Activated naive CD8-positive, alpha-beta T cell treated with anti-CD3 and anti-CD28 coated beads for 36 hours (primary cell): ENCODE results near the gene RASA1. TPM values are rescaled to one million over a fixed set of nuclear protein-coding genes. Genes with fewer than 3 reads are reported as not detected.

Source experiments
- DNase-seq: peaks from one replicate; pipeline ENCODE4 v3.0.0; 2021
- H3K27ac Mint-ChIP-seq: one replicate; pipeline ENCODE4 v1.8.0; 2022; ENCODE audit warnings: mild to moderate bottlenecking, moderate library complexity, mixed read lengths
- H3K27me3 Mint-ChIP-seq: one replicate; pipeline ENCODE4 v1.8.0; 2022; ENCODE audit warnings: mild to moderate bottlenecking, mixed read lengths
- H3K36me3 Mint-ChIP-seq: one replicate; pipeline ENCODE4 v1.8.0; 2021; ENCODE audit warnings: mild to moderate bottlenecking, mixed read lengths
- H3K4me1 Mint-ChIP-seq: one replicate; pipeline ENCODE4 v1.8.0; 2021; ENCODE audit warnings: mixed read lengths
- H3K4me3 Mint-ChIP-seq: one replicate; pipeline ENCODE4 v1.8.0; 2022; ENCODE audit warnings: mild to moderate bottlenecking, moderate library complexity, mixed read lengths
- H3K9me3 Mint-ChIP-seq: one replicate; pipeline ENCODE4 v1.8.0; 2022; ENCODE audit warnings: mixed read lengths
- total RNA-seq, 2 experiments: library from RNA; stranded (reverse); gene quantifications; one replicate each; pipeline ENCODE4 v1.2.3, GENCODE V29; 2021

RASA1 gene
- total RNA-seq, 2 experiments from 2014 or later = 19.2 to 21.7 TPM

DNA sequence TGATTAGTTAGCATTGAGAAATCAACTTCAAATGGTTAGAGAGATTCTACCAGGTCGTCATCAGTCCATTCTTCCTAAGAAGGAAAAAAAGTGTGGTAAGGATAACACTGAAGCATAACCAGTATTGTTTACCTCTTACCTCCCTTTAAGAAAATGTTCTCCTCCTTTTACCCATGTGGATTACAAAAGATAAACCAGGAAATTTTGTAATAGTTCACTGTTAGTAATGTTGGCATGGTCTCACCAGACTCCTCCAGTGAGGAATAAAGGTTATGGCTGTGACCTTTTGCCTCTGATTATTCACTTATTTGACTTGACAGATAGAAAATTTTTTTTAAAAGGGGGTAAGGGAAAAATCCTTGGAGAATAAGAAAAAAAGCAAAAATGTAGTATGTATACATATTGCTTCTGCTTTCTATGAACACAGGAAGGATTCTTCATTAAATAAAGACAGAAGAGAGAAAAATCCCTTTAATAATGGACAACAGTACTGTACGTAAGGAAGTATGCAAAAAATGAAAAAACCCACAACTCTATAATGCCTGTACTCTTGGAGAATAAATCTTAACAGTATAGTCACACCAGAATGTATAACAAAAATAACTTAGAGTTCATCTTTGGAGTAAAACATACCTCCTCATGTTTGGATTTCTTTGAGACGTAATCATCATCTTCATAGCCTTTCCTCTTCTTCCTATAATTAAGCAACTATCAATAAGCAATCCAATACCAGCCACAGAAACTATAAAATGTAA is 126.9 kb downstream of the RASA1 start:
- H3K9me3 Mint-ChIP-seq = no peaks in the 10 kb centered on the region
- peaks cover 44% of the 10 kb centered on the region for H3K36me3 Mint-ChIP-seq
- no peak overlapping the region for H3K4me3 Mint-ChIP-seq
- peaks cover 26% of the 10 kb centered on the region for H3K4me1 Mint-ChIP-seq
- H3K27me3 Mint-ChIP-seq = no peaks in the 10 kb centered on the region
- H3K27ac Mint-ChIP-seq = peak overlapping the region; percentile 8
- no peak for DNase-seq

- Mint-ChIP-seq H3K4me1 (peaks cover 25% of the 10 kb centered on the region), H3K27ac (no peak overlapping the region), H3K36me3 (peaks cover 38% of the 10 kb centered on the region), H3K4me3 (no peak overlapping the region), H3K27me3 (no peaks in the 10 kb centered on the region), H3K9me3 (no peaks in the 10 kb centered on the region)
- DNase-seq = no peak
Measured at GRCh38 chr5:87398981-87399614, 131.4 kb downstream of the RASA1 start.

DNA sequence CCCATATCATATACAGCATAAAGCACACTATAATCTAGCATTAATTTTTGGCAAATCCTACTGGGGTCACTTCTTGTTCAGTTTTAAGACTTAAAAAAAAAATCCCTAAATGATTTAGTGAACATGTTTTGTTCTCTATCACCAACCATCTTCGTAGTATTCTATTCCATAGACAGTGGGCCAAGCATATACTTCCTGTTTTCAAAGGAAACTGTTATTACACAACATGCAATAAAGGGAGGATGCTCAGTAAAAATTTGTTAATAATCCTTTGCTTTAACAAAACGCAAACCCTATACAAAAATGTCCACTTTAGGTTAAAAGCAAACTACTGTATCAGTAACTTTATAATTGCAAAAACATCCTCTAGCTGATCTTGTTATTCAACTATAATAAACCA is 132.0 kb downstream of the RASA1 start:
- no peak overlapping the region for H3K4me3 Mint-ChIP-seq
- H3K9me3 Mint-ChIP-seq = no peaks in the 10 kb centered on the region
- peaks cover 39% of the 10 kb centered on the region for H3K36me3 Mint-ChIP-seq
- no peak for DNase-seq
- no peaks in the 10 kb centered on the region for H3K27me3 Mint-ChIP-seq
- H3K27ac Mint-ChIP-seq = peak overlapping the region; percentile 45
- peaks cover 30% of the 10 kb centered on the region for H3K4me1 Mint-ChIP-seq

DNA sequence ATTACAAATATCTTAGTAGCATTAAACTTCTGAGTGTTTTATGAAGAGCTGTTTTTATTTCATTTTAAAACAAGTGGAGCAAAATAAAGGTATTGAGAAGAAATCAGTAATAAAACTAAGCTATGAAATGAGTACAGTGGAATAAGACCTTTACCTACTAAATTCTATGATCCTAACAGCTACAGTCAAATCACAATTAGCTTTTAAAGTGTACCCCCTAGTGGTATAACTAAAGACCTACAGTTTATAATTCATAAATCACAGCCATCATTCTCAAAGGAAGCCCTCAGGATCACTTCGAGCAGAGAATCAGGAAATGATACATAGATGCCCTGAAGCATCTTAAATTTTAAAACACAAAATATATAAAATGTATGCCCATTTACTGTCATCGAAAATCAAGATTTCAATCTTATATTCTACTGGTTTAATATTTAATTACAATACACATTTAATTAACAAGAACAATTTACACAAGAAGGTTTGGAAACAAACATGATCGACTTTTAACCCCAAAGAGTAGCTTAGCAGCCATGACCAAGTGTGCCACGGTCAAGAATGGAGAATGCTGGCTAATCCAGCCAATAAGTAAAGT is 132.7 kb downstream of the RASA1 start:
- Mint-ChIP-seq H3K27me3 (no peaks in the 10 kb centered on the region), H3K4me3 (no peak overlapping the region), H3K36me3 (peaks cover 39% of the 10 kb centered on the region), H3K9me3 (no peaks in the 10 kb centered on the region), H3K4me1 (peaks cover 33% of the 10 kb centered on the region), H3K27ac (no peak overlapping the region)
- DNase-seq = no peak

GRCh38 chr5:87401626-87402025 is 133.9 kb downstream of the RASA1 start:
- H3K27me3 Mint-ChIP-seq = no peaks in the 10 kb centered on the region
- no peak overlapping the region for H3K27ac Mint-ChIP-seq
- H3K4me1 Mint-ChIP-seq = peaks cover 40% of the 10 kb centered on the region

DNA sequence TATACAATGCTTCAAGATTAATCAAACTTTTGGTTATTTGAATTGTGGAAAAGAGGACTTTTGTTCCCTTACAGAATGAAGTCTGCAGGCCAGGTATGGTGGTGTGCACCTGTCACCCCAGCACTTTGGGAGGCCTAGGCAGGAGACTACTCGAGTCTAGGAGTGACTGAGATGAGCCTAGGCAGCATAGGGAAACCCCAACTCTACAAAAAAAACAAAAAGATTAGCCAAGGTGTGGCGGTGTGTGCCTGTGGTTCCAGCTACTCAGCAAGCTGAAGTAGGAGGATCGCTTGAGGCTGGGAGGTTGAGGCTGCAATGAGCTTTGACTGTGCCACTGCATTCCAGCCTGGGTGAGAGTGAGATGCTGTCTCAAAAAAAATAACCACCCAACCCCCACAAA is 135.7 kb downstream of the RASA1 start:
- no peaks in the 10 kb centered on the region for H3K9me3 Mint-ChIP-seq
- no peak overlapping the region for H3K4me3 Mint-ChIP-seq
- no peak overlapping the region for H3K27ac Mint-ChIP-seq
- H3K36me3 Mint-ChIP-seq = peaks cover 58% of the 10 kb centered on the region
- H3K4me1 Mint-ChIP-seq = peaks cover 50% of the 10 kb centered on the region
- no peaks in the 10 kb centered on the region for H3K27me3 Mint-ChIP-seq
- DNase-seq = no peak

More at GRCh38 chr5:87401626-87402025, 133.9 kb downstream of the RASA1 start:
- Mint-ChIP-seq H3K9me3 (no peaks in the 10 kb centered on the region), H3K36me3 (peaks cover 45% of the 10 kb centered on the region), H3K4me3 (no peak overlapping the region)
- DNase-seq = no peak

GRCh38 chr5:87403899-87404298 is 136.2 kb downstream of the RASA1 start:
- peaks cover 59% of the 10 kb centered on the region for H3K36me3 Mint-ChIP-seq
- H3K9me3 Mint-ChIP-seq = no peaks in the 10 kb centered on the region
- H3K27ac Mint-ChIP-seq = no peak overlapping the region
- no peaks in the 10 kb centered on the region for H3K27me3 Mint-ChIP-seq
- H3K4me3 Mint-ChIP-seq = no peak overlapping the region
- peaks cover 53% of the 10 kb centered on the region for H3K4me1 Mint-ChIP-seq
- DNase-seq = no peak

GRCh38 chr5:87404359-87404758 is 136.7 kb downstream of the RASA1 start:
- peaks cover 55% of the 10 kb centered on the region for H3K4me1 Mint-ChIP-seq
- no peaks in the 10 kb centered on the region for H3K9me3 Mint-ChIP-seq
- no peaks in the 10 kb centered on the region for H3K27me3 Mint-ChIP-seq
- no peak for DNase-seq
- H3K27ac Mint-ChIP-seq = peak overlapping the region; percentile 16
- H3K36me3 Mint-ChIP-seq = peaks cover 58% of the 10 kb centered on the region
- H3K4me3 Mint-ChIP-seq = no peak overlapping the region

DNA sequence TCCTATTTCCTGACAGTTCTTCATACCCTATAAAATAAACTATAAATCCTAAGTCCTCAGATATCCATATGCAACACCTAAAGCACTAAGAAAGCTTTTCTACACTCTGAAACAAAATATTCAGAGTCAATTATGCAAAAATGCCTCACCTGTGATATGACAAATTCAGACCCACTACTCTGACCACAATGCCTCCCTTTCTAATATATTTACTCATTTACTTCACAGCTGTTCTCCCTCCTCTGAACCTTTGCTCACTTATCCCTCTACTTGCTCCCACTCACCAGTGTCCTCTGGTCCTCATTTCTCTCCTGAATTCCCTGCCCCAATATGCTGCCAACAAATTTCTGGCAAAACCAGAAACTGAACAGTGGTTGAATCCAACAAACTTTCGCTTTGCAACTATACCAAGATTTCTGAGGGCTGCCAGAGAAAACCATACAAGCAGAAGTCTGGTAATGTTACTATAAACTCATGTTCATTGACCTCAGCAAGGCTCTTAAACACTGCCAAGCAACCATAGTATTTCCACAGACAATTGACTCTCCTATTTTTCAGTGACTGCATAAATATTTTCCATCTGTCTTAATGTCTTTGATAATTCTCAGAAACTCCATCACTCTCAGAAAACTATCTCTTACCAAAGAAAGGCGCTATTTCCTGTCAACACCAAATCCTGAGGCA is 137.9 kb downstream of the RASA1 start:
- Mint-ChIP-seq H3K4me3 (peak overlapping the region; percentile 14), H3K27ac (peak overlapping the region; percentile 83), H3K36me3 (peaks cover 58% of the 10 kb centered on the region), H3K4me1 (peaks cover 52% of the 10 kb centered on the region), H3K9me3 (no peaks in the 10 kb centered on the region), H3K27me3 (no peaks in the 10 kb centered on the region)
- no peak for DNase-seq

GRCh38 chr5:87408204-87408603 is 140.5 kb downstream of the RASA1 start:
- H3K4me1 Mint-ChIP-seq = peaks cover 56% of the 10 kb centered on the region
- H3K27ac Mint-ChIP-seq = no peak overlapping the region
- H3K27me3 Mint-ChIP-seq = no peaks in the 10 kb centered on the region
- no peaks in the 10 kb centered on the region for H3K9me3 Mint-ChIP-seq
- no peak for DNase-seq
- peaks cover 54% of the 10 kb centered on the region for H3K36me3 Mint-ChIP-seq
- no peak overlapping the region for H3K4me3 Mint-ChIP-seq

- H3K4me1 Mint-ChIP-seq = peaks cover 43% of the 10 kb centered on the region
- H3K27ac Mint-ChIP-seq = peak overlapping the region; percentile 76
- no peak for DNase-seq
- peak overlapping the region; percentile 85 for H3K4me3 Mint-ChIP-seq
- H3K9me3 Mint-ChIP-seq = no peaks in the 10 kb centered on the region
- H3K36me3 Mint-ChIP-seq = peaks cover 42% of the 10 kb centered on the region
- no peaks in the 10 kb centered on the region for H3K27me3 Mint-ChIP-seq
Measured at GRCh38 chr5:87410931-87411330, 143.2 kb downstream of the RASA1 start.

- peak overlapping the region; percentile 94 for H3K27ac Mint-ChIP-seq
- peaks cover 36% of the 10 kb centered on the region for H3K36me3 Mint-ChIP-seq
- H3K4me1 Mint-ChIP-seq = peaks cover 39% of the 10 kb centered on the region
- H3K4me3 Mint-ChIP-seq = peak overlapping the region; percentile 100
- no peaks in the 10 kb centered on the region for H3K27me3 Mint-ChIP-seq
- H3K9me3 Mint-ChIP-seq = no peaks in the 10 kb centered on the region
- no peak for DNase-seq
Measured at GRCh38 chr5:87411586-87411972, 143.9 kb downstream of the RASA1 start.

DNA sequence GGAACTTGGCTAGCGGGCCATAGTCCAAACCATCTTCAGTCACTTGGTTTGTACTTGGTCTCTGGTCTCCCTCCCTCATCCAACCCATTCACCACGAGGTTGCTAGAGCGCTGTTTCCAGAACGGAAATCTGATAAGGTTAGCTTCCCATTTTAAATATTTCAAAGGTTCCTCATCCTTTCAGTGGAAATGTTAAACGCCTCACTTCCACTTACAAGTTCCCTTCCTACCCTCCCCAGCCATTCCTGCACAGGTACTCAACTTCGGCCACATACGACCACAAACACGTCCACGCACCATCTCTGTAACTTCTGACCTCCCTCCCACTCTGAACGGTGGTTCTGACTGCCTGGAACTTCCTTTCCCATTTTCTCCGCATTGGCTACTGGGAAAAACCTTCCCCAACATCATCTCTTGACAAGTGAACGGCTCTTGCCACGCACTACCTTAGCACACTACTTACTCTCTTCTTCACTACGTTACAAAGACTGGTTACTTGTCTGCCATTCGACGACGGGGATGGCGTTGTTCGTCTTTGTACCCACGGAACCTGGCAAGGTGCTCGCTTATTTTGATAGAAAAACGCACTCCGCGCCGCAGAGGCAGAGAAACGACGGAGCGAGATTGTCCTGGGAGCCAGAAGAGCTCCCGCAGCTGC is 144.4 kb downstream of the RASA1 start:
- peaks cover 33% of the 10 kb centered on the region for H3K4me1 Mint-ChIP-seq
- DNase-seq = peak; percentile 7

DNA sequence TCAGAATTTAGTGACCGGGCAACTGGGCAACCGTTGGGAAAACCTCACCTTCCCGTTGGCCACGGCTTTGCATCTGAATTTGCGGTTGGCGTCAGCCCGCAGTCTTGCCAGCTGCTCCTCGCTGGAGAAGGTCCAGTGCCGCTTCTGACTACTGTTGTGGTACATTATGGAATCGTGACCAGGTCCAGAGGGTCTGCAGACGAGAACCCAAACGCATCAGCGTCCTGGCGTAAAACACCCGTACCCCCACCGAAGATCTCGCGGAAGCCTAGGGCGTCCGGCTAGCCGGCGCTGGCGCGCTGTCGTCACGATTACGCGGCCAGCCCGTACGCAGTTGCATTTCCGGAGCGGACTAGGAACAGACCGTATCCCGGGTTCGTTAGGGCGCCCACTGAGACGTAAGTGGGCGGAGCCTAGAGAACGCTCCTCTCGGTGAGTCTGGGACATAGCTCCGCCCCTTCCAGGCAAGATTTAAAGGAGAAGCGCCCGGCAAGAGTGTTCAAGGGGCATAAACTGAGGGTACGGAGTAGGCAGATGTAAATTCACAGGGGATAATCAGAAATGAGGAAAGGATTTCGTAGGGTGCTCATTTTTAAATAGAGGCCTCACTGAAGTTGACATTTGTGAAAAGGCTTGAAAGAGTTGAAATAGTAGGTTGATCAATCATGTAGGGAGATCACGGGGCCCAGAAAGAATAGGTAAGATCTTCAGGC is 145.1 kb downstream of the RASA1 start, which contains the start of gene CCNH:
CCNH (minus strand) TSS at position 301 of the 713 bp plus-strand sequence; CDS start at position 165, 136 bp downstream.
- H3K27ac Mint-ChIP-seq = peak within 1 kb of the TSS; percentile 94
- H3K9me3 Mint-ChIP-seq = no peaks in the 10 kb centered on the region
- H3K4me1 Mint-ChIP-seq = peaks cover 27% of the 10 kb centered on the region
- DNase-seq = peak; percentile 96
- H3K4me3 Mint-ChIP-seq = peak within 1 kb of the TSS; percentile 100
- peaks cover 24% of the 10 kb centered on the region for H3K36me3 Mint-ChIP-seq
- H3K27me3 Mint-ChIP-seq = no peaks in the 10 kb centered on the region

More for the DNA sequence above, 144.4 kb downstream of the RASA1 start:
- Mint-ChIP-seq H3K27me3 (no peaks in the 10 kb centered on the region), H3K27ac (peak overlapping the region; percentile 94), H3K4me3 (peak overlapping the region; percentile 100), H3K36me3 (peaks cover 31% of the 10 kb centered on the region), H3K9me3 (no peaks in the 10 kb centered on the region)
